KOPT-K1 (cell line): Measurements from ENCODE around the gene RAB42.
A peak's percentile ranks its signal among the peaks of the same experiment; 100 is the strongest.
"Not testable (repeated sequence)": the region's sequence is repeated elsewhere in the genome, so short reads cannot be mapped to it uniquely, and the experiment has no call there.

Experiments used
- H3K27ac ChIP-seq: fragments of 200-600 bp; sonication (generic); 2 replicates; pipeline ENCODE4 v1.5.1; 2016; ENCODE audit warnings: antibody characterized with exemption, mild to moderate bottlenecking, low read depth, low read length; ENCODE audit not compliant: poor library complexity, severe bottlenecking
- H3K36me3 ChIP-seq: fragments of 200-600 bp; sonication (generic); 2 replicates; pipeline ENCODE4 v1.5.1; 2017; ENCODE audit warnings: antibody characterized with exemption, mild to moderate bottlenecking, low read length, moderate library complexity; ENCODE audit not compliant: insufficient read depth
- H3K9me3 ChIP-seq: fragments of 200-600 bp; sonication (generic); 2 replicates; pipeline ENCODE4 v1.5.1; 2017; ENCODE audit warnings: antibody characterized with exemption, low read length, mild to moderate bottlenecking; ENCODE audit not compliant: insufficient read depth, poor library complexity, severe bottlenecking

The RAB42 gene, protein sequence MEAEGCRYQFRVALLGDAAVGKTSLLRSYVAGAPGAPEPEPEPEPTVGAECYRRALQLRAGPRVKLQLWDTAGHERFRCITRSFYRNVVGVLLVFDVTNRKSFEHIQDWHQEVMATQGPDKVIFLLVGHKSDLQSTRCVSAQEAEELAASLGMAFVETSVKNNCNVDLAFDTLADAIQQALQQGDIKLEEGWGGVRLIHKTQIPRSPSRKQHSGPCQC

DNA sequence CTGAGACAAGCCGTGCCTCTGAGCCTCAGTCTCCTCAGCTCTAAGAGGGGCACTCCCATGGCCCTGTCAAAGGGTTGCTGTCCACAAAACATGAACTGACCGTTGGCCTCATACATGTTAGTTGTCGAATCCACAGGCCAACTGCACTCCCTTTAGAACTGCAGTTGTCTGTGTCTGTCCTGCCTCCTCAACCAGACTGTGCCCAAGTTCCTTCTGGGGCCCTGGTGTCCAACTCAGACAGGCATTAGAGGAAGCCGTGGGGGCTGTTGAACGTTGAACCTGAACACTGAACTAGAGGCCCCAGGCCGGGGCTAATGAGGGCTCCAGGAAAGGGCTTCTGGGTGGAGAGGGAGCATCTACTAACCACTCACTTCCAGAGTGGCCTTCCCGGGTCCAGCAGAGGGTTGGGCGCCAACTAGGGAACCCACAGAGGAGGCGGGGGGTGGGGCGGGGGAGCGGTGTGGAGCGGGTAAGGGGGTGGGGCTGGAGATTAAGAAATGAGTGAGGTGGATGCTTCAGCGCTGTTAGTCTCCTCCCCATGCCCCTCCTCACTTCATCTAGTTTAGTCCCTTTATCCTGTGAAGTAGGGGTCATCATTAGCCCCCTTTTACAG is at the start of gene RAB42:
RAB42 (plus strand) TSS at position 558 of the 613 bp plus-strand sequence. CDS start 247 bp downstream, outside the sequence.
- H3K36me3 ChIP-seq, result no peaks in the 10 kb centered on the region; the same call in 1 of the 2 replicates
- H3K9me3 ChIP-seq, result no peaks in the 10 kb centered on the region
- no peak within 1 kb of the TSS for H3K27ac ChIP-seq

DNA sequence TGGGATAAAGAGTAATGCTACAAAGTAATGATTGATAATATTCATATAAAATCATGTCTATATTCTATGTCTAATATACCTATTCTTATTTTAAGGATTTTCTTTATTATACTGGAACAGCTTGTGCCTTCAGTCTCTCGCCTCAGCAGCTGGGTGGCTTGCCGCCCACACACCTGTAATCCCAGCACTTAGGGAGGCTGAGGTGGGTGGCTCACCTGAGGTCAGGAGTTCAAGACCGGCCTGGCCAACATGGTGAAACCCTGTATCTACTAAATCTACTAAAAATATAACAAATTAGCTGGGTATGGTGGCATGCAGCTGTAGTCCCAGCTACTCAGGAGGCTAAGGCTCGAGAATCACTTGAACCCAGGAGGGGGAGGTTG is 46.8 kb upstream of the RAB42 start:
- Histone ChIP-seq H3K27ac (no peak overlapping the region), H3K9me3 (no peaks in the 10 kb centered on the region), H3K36me3 (0 out of 2 replicates have a peak, but pooled peaks cover 3% of the 10 kb centered on the region)

DNA sequence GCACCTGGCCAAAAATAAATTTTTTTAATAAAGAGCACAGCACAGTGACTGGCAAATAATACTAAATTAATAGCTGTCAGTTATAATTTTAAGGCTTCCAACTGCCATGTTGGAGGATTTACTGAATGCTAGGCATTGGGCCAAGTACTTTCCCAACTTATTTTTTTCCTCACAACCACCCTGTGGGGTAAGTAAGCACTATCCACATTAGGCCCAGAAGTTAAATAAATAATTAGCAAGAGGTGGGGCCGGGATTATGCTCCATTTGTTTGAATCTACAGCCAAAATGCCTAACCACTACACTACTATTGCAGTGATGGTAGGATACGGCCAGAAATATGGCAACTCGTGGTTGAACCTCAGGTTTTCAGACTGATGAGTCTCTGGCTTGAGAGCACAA is 43.7 kb upstream of the RAB42 start:
- Histone ChIP-seq H3K36me3 (no peaks in the 10 kb centered on the region), H3K9me3 (no peaks in the 10 kb centered on the region)

DNA sequence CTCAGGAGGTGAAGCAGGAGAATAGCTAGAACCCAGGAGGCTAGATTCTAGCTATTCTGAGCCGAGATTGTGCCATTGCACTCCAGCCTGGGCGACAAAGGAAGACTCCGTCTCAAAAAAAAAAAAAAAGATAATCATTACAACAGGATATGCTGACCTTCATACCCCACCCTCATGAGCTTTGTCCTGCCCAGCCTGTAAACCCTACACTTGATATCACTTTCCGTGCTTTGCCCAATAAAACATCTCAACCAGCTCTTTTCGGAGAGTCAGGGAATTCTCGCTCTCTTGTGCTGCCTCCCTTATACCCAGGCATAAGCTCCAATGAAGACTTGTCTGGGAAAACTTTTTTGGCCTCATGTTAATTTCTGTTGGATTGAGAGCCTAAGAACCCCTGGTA is 40.7 kb upstream of the RAB42 start:
- H3K36me3 ChIP-seq, result peaks cover 16% of the 10 kb centered on the region
- H3K27ac ChIP-seq, result no peak overlapping the region
- H3K9me3 ChIP-seq, result no peaks in the 10 kb centered on the region

More for the DNA sequence above, 43.7 kb upstream of the RAB42 start:
- no peak overlapping the region for H3K27ac ChIP-seq

DNA sequence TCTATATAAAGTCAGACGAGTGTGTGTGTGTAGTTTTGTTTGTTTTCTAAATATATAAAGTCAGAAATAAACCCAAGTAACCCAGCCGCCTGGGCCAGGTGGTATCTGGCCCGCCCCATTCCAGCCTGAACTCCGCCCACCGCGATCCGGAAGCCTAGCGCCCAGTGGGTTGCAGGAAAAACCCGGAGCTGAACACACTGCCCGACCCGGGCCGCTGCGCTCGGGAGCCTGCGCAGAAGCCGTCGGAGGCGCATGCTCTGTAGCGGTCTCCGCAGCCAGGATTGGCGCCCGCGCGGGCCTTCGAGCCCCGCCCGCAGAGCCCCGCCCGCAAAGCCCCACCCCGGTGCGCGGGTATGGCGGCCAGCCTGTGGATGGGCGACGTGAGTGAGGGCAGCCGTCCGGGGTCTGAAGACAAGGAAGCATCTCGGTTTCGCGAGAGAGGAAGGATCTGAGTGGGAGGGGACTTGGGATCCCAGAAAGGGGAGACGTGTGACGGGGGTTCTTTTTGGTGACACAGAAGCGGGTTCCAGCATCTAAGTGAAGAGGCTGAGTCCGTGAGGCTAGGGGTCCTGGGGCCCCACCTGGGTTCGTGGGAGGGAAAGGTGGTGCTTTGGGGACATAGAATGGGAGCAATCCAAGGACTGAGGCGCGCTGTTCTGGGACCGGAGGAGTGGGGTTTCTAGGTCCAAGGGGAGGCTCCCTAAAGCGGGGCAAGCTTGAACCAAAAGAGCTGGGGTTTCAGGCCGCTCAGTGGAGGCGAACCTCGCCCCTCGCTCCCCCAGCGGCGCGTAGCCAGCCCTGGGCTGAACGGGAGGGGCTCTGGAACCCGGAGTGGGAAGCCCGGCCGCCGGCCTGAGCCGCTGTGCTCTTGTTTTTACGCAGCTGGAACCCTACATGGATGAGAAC is 39.1 kb upstream of the RAB42 start, which contains the start of gene TRNAU1AP:
TRNAU1AP (plus strand) TSS at position 328 of the 906 bp plus-strand sequence; CDS start at position 354, 26 bp downstream.
- peak within 1 kb of the TSS; percentile 78 for H3K27ac ChIP-seq
- no peaks in the 10 kb centered on the region for H3K9me3 ChIP-seq

DNA sequence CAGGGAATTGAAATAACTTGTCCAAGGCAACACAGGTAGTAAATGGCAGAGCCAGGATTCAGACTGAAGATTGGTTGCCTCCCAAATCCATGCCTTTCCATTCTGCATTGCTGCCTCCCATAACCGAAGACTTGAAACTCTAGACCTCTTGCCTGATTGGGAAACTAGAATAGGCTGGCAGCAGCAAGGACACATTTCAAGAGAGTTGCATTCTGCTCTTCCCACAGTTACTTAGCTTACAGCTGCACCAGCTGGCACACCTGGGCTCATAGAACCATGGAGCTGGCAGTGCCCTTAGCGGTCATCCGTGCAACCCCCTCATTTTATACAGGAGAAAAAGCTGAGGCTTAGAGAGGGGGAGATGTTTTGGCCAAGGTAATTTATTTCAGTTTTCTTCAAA is 31.2 kb upstream of the RAB42 start:
- Histone ChIP-seq H3K27ac (no peak overlapping the region), H3K36me3 (peaks cover 80% of the 10 kb centered on the region), H3K9me3 (no peaks in the 10 kb centered on the region)

More for the DNA sequence above, 39.1 kb upstream of the RAB42 start, which contains the start of gene TRNAU1AP:
- peaks cover 25% of the 10 kb centered on the region for H3K36me3 ChIP-seq

DNA sequence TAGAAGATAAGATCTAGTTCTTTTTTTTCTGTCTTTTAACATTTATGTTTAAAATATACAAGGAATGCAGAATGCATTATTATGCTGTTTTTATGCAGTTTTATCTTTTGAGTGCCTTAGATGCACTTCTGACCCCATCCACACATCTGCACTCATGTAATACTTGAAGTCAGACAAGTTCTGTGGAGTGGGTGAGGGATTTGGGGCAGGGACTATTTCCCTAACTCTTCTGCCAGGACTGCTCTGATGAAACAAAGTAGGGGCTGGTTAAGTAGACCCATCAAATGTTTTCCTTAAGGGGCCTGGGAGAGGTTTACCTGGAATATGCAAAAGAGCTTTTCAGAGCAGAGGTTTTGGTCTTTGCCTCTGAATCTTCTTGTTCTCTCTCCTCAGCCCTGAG is 27.8 kb upstream of the RAB42 start:
- no peaks in the 10 kb centered on the region for H3K9me3 ChIP-seq
- peaks cover 91% of the 10 kb centered on the region for H3K36me3 ChIP-seq
- H3K27ac ChIP-seq, result no peak overlapping the region

DNA sequence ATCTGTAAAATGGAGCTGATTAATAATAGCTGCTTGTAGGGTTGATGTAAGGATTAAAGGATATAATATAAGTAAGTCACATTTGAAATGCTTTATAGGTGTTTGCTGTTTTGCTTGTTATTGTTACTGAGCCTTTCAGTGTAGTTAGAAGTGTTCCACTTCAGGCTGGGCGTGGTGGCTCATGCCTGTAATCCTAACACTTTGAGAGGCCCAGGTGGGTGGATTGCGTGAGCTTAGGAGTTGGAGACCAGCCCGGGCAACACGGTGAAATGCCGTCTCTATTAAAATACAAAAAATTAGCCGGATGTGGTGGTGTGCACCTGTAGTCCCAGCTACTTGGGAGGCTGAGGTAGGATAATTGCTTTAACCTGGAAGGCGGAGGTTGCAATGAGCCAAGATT is 27.0 kb upstream of the RAB42 start:
- H3K36me3 ChIP-seq, result peaks cover 87% of the 10 kb centered on the region
- H3K9me3 ChIP-seq, result no peaks in the 10 kb centered on the region
- H3K27ac ChIP-seq, result no peak overlapping the region

DNA sequence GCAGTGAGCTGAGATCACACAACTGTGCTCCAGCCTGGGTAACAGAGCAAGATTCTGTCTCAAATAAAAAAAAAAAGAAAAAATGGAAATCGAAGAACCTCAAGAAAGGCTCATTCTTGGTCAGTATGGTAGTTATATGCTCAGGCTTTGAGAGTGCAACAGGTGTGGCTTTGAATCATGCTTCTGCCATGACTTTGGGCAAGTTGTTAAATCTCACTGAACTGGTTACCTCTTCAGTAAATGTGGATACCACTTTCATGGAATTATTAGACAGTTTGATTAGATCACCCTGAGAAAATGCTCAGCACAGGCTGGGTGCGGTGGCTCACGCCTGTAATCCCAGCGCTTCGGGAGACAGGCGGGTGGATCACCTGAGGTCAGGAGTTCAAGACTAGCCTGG is 26.3 kb upstream of the RAB42 start:
- H3K36me3 ChIP-seq, result peaks cover 87% of the 10 kb centered on the region
- H3K27ac ChIP-seq, result no peak overlapping the region
- H3K9me3 ChIP-seq, result no peaks in the 10 kb centered on the region

DNA sequence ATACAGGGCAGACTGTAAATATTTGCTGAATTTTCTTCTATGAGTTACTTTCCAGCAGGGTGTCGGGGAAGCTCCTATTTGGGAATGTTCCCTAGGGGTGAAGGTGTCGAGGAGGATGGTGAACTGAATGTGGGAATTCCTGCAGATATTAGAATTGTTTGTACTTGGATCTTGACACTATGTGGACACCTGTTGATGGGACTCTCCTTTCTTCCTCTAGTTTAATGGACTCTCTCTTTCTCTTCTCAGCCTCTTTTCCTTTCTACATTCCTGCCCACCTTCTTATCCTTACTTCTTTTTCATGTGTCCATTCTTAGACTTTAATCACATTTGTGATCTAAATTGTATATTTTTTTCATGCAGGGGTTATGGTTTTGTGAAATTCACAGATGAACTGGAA is 25.1 kb upstream of the RAB42 start:
- Histone ChIP-seq H3K36me3 (peaks cover 87% of the 10 kb centered on the region), H3K9me3 (no peaks in the 10 kb centered on the region), H3K27ac (no peak overlapping the region)

DNA sequence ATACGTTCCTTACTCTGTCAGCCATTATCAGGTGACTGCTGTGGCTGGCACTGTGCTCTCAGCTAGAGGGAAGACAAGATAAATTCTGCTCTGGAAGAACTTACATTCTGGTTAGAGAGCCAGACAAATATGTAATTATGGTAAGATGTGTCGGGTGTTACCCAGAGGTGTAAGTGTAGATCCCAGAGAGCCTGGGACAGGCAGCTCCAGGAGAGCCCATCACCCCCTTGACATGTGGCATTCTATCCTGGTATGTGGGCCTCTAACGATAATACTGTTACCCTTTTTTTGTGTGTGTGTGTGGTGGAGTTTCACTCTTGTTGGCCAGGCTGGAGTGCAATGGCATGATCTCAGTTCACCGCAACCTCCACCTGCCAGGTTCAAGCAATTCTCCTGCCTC is 20.2 kb upstream of the RAB42 start:
- H3K36me3 ChIP-seq, result peaks cover 84% of the 10 kb centered on the region
- no peaks in the 10 kb centered on the region for H3K9me3 ChIP-seq
- no peak overlapping the region for H3K27ac ChIP-seq

DNA sequence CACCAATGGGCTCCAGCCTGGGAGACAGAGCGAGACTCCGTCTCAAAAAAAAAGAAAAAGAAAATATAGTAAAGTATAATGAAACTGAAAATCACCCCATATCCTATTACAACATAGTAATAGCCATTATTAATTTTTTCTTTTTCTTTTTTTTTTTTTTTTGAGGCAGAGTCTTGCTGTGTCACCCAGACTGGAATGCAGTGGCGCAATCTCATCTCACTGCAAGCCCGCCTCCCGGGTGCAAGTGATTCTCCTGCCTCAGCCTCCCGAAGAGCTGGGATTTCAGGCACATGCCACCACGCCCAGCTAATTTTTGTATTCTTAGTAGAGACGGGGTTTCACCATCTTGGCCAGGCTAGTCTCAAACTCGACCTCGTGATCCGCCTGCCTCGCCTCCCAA is 19.2 kb upstream of the RAB42 start:
- H3K36me3 ChIP-seq, result peaks cover 84% of the 10 kb centered on the region
- H3K9me3 ChIP-seq, H3K27ac ChIP-seq: not testable (repeated sequence)

DNA sequence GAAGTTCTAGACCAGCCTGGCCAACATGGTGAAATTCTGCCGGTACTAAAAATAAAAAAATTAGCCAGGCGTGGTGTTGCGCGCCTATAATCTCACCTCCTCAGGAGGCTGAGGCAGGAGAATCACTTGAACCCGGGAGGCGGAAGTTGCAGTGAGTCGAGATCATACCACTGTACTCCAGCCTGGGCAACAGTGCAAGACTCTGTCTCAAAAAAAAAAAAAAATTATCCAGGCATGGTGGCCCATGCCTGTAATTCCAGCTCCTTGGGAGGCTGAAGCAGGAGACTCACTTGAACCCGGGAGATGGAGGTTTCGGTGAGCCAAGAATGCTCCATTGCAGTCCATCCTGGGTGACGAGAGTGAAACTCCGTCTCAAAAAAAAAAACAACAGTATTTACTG is 18.5 kb upstream of the RAB42 start:
- Histone ChIP-seq H3K27ac (no peak overlapping the region), H3K9me3 (no peaks in the 10 kb centered on the region), H3K36me3 (peaks cover 84% of the 10 kb centered on the region)

DNA sequence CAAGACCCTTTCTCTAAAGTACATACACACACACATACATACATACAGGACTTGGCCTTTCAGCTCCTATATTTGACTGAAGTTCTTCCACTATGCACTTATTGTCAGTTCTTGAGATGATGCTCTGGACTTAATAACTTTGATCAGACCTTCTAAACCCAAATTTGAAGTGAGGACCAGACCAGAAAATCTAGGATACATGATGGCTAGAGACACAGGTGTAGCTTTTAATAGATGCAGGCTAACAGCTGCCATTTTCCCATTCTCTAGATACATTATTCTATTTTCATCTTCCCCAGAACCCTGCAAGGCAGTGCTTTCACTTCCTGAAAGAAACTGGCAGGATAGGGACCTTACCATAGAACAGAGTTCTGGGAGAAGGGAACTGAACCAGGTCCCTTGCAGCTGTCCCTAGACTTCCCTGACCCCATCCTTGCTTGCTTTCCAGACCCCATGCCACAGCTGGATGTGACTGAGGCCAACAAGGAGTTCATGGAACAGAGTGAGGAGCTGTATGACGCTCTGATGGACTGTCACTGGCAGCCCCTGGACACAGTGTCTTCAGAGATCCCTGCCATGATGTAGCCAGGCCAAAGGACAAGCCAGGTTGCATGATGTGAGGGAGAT is 14.9 kb upstream of the RAB42 start:
- Histone ChIP-seq H3K36me3 (peaks cover 78% of the 10 kb centered on the region), H3K27ac (no peak overlapping the region), H3K9me3 (no peaks in the 10 kb centered on the region)
